ENCODE data around the gene SLC4A5.

SLC4A5 gene

DNA sequence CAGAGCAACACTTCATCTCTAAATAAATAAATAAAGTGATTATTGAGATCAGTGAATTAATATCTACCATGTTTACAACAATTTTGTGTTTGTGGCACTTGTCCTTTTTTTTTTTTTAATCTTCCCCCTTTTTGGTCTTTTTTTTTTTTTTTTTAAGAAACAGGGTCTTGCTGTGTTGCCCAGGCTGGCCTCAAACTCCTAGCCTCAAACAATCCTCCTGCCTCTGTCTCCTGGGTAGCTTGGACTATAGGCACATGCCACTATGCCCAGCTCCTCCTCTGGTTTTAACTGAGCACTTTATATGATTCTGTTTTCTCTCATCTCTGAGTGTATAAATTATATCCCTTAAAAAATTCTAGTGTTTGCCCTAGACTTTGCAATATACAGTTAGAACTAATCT is 30.3 kb downstream of the SLC4A5 start:
- no peak for DNase-seq

DNA sequence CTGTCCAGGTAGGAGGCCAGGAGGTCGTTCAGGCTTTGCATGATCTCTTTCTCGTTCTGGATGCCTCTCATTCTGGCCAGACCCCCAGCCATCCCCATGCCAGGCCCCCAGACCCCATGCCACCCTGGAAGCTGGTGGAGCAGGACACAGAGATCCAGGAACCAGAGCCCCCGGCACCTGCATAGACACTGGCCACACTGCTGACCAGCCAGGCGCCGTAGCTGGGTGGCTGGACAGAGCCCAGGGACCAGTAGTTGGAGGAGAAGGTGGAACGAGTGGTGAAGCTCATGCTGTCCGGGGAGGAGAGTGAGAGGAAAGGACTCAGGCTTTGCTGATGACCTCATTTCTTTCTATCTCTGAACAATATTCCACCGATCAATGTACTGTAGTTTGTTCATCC is 35.5 kb downstream of the SLC4A5 start:
- no peak for DNase-seq

DNA sequence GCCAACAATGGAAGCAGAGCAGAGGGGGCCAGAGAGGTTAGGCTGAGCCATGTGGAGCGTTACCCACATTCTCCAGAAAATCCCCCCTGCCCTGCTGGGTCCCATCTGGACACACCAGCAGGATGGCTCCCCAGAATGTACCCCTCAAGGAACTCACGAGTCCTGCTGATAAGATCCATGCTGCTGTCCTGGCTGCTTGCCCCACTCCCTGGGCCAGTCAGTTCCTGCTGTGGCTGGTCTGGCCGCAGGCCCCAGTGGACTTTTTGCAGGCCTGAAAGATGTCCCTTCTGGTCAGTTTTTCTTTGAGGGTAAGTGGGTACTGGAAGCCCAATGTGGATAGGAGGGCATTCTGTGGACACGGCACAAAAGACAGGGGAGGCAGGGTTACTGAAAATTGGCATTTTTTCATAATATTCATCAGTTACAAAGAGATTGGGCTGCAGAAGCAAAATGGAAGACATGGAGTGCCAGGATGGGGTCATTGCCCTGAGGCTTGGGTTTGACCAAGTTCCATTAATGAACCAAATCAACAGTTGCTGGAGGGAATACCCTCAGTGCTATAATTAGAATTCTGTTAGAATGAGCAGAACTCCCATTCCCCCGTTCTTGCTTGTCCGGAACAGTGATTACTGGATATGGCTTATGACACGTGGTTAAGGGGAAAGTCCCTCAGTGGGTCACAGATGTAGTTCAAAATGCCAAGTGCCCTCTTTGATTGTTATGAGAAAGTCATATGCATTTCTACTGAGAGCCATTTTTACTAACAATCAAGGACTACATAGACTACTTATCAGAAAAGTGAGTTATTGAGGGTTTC is 38.7 kb downstream of the SLC4A5 start:
- DNase-seq = peak in 2 of 3 donors; percentile 3 to 24

DNA sequence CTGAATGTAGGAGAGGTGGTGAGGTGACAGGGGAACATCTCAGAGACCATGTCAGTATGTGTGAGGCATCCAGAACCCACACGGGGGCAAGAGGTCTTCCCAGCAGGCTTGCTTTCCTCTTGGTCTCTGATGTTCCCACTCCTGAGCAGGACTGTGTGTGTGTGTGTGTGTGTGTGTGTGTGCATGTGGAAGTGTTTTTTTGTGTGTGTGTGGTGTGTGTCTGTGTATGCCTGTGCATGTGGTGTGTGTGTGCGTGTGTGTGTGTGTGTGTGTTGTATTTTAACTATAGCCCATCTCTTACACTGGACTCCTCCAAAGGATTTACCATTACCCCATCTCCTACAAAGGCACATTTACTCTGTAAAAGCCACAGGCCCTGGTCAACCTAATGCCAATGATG is 40.4 kb downstream of the SLC4A5 start:
- DNase-seq = no peak

DNA sequence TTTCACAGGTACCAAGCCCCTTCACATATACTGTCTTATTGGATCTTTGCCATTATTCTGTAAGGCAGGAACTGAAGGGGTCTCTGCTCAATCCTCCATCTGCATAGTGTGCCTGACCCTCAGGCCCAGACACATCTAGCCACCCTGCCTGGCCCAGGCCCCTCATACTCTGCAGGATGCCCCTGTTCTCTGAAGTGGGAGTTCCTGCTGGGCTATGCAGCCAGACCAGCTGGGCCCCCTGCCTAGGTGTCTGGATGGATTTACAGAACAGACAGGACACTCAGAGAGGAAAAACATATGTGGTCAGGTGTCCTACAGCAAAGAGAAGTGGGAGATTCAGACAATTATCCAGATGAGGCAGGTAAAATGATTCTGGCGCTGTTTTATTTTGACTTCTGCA is 42.0 kb downstream of the SLC4A5 start:
- DNase-seq = no peak

DNA sequence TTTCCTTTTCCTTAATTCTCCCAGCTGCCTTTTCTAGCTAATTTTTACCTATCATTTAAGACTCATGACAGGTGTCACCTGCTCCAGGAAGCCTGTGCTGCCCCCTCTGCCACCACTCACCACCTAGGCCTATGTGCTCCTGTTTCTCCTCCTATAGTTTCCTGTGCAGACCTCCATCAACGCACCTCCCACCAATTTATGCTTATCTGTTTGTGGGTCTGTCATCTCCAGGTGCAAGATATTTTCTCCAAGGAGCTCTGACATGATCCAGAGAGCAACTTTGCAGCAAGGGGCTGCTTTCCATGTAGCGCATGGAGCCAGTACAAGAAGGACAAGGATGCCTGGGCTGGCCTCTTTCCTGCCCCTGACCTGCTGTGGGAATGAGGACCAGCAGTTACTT is 42.7 kb downstream of the SLC4A5 start:
- DNase-seq = no peak

DNA sequence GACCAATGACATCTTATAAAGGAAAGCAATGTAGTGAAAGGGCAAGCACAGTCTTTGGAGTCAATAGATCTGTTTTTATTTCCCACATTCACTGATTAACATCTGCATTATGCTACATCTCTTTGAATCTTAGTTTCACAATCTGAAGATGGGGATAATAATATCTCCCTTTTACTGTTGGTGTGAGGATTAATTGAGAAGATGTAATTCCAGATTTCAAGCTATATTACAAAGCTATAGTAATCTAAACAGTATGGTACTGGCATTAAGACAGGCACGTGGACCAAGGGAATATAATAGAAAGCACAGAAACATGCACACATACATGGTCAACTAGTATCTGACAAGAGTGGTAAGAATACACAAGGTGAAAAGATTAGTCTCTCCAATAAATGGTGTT is 45.3 kb downstream of the SLC4A5 start:
- DNase-seq = no peak

DNA sequence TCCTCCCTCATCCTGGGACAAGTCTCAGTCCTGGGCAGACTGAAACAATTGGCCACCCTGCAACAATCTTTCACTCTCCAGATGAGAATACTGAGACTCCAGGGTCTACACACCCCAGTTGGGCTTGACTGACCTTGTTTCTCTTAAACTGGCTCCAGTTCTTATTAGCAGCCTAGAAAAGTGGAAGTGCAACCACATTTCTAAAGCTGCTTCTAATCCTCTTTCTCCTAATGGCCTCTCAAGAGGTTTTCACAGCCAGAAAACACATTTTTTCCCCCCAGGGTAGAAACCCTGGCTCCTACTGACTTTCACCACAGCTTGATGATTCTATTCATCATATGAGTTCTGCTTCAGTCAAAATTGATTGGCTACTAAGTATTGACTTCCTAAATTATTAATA is 45.8 kb downstream of the SLC4A5 start:
- no peak for DNase-seq

DNA sequence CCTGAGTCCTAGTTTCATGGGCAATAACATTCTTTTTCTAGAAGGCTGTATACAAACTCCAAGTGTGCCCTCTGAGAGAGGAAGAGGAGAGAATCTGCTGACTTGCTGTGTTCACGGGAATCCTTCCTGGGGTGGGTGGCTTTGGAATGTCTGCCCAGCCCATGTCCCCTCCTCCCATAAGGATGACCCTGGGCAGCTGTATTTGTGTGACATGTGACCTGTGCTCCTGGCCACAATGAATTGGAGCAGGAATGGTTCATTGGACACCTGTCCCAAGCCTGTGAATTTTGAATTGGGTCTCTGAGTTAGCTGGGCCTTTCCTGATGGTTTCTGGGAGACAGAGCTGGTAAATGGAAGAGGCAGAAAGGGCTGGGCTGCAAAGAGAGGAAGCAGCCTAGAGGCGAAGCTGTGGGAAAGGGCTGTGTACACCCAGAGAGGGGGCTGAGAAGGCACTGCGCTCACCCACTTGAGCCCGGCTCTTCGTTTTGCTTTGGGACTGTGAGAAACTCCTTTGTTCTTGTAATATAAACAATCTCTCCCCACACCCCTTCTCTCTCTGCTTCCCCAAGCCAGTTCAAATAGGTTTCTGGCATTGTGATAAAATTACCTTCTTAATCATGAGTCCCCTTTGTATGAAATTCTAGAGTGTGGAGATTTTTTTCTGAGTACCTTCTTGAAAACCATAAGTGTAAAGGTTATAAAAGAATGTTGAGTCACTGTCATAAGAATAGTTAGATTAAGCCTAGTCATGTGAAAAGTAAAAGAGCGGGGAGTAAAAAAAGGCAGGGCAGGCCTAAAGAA is 49.8 kb downstream of the SLC4A5 start:
- no peak for DNase-seq

DNA sequence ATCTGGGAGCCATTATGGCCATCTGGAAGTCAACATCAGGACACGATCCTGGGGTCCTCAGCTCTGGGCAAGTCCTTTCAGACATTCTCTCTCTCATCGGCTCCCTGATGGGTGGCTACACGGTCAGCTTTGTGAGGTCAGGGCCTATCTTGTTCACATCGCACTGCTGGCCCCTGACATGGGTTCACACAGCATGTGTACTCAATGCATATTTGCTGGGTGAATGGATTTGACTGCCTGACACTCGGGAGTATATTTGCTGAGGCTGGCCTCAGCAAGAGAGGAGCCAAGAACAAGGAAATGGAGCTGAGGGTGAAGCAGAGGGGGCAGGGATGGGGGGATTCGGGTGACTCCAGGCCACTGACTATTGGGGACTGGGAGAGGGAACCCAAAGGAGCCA is 50.5 kb downstream of the SLC4A5 start:
- no peak for DNase-seq

DNA sequence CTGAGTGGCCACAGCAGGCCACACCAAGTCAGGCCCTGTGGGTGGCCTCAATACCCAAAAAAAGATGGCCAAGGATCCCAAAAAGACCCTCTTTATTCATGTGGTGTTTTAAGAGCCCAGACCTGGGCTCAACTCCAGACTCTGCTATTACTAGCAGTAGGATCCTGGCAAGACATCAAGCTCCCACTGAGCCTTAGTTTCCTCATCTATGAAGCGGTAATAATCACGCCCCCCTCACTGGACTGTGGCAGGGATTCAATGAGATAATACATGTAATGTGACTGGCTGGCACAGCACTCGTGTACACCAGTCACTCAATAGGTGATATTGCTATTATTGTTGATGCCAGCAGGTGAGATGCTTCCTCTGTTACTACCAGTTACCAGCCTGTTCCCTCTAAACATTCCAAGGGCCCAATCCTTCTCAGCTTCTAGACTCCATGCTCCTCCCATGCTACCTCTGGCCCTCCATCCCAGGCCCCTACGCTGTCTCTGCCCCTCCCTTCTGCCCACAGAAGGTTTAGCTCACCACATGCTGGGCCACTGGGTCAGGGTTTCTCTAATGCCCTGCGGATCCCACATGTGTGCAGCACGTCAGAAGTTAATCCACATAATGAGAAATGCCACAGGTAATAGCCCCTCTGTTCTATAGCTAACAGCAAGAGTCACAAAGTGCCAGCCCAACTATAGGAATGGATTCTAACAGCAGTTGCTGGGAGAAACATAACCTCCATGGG is 51.2 kb downstream of the SLC4A5 start:
- no peak for DNase-seq

DNA sequence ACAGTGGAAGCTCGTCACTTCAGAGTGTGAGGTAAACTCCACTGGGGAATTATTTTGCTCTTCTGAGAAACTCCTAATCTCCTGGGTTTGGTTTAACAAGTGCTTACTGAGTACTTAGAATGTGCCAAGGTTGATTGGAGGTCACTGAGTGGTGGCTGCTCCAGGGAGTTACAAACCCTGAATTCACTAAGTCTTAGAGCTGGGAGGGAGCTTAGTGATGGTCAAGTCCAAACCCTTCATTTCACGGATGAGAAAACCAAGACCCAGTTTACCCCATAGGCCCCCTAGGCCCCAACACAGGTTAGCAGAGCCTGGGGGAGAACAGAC is 52.0 kb downstream of the SLC4A5 start:
- no peak for DNase-seq

DNA sequence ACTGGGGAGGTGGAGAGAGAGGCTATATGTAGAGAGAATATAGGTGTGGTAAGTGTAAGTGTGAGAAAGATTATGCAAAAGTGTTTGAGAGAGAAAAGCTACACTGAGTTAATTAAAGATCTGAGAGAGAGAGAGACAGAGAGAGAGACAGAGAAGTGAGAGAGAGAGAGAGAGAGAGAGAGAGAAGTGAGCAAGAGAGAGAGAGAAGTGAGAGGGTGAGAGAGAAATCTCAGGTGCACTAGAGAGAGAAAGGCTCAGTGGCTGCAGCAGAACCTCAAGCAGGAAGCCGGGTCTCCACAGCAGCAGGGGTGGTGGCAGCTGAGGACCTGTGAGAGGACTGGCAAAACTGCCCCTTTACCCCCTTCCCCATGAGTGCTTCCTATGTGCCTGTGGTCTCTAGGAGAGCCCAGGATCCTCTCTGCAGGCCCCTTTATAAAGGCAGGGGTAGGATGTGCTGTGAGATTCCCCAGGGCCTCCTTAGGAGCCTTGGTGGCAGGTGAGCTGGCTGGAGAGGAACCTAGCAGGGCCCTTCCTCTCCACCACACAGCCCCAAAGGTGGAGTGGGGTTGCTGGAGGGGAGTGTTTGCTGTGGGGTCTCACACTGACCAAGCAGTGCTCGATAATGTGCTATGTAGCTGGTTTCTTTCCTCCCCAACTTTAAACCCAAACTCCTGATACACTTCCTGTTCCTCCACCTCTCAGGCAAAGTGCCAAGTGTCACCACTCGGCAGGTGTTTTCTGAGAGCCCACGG is 52.6 kb downstream of the SLC4A5 start:
- DNase-seq = no peak

DNA sequence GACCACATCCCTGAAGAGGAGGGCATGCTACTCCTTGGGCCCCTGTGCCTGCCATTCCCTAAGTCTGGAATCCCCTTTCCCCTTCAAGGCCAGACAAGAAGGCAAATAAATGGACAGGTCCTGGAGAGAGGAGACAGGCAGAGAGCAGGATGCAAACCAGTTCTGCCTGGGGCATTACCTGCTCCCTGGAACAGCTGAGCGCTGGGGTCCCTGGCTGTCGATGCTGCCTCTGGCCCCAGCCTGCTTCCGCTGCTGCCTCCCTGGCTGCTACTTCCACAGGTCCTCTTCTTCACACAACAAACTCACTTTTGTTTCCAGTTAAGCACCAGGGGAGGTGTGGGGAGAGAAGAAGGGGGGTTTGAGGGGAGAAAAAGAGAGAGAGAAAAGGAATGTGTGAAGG is 53.1 kb downstream of the SLC4A5 start:
- no peak for DNase-seq

DNA sequence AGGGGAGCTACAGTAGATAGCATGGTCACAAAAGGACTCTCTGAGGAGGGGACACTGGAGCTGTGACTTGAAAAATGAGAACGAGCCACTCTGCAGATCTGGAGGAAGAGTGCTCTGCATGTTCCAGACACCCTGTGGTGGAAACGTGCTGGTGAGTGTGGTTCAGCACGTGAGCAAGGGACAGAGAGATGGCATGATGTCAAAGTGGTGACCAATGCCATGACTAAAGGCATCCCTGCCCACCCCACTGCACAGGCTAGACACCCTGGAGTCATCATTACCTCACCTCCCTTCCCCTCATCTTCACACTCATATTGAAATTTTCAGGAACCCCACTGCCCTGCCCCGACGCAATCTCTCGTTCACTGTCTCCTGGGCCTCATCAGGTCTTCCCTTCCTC is 56.5 kb downstream of the SLC4A5 start:
- peak in 1 of 3 donors; percentile 1 for DNase-seq

DNA sequence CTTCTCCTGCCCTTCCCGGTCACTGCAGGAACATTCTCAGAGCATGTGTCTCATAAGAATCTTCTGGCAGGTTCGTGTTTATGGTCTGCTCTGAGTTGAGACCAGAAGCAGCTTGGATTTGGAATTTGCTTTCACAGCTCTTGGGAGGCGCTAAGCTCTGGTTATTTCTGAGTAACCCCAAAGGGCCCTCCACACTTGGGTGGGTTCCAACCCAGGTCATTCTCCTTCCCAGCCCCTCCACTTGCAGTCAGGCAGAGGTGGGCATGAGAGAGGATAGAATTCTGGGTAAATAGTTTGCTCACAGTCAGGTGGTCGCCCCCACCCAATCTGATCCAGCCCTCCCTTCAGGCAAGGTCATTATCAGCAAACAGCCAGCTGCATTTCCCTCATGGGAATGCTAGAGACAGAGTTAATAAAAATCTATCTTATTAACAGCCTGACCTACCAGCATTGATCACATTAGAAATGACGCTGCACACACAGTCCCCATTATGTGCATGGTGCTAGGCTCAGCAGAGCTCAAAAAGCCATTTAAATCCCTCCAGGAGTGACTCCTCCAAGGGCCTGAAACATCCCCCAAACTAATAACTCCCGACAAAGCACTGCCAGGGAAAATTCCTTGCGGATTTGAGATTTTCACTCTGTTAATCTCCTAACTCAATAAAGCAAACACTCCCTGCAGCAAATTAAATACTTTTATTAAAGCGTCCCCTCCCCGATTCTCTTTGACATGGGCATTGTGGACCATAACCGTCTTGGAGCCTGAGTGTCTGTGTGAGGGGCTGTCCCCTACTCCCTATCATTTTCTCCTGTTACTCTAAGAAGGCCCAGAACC is 61.9 kb downstream of the SLC4A5 start:
- DNase-seq = no peak

DNA sequence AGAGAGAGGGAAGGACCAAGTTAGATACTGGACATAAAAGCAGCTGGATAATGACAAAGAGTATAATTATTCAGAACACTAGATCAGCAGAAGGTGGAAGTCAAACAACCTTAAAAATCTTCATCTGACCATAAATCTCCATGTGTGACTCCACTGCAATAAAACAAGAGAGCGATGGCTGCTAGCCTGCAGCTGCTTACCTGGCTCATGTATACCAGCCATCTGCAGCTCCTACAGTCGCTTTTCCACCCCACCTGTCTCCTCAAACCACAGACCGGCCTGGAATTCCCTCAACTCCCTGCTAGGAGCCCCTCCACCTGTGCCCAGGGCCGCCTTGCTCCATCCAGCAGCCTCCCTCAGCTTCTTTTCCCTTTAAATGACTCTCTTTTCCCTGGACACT is 64.5 kb downstream of the SLC4A5 start:
- DNase-seq = no peak

DNA sequence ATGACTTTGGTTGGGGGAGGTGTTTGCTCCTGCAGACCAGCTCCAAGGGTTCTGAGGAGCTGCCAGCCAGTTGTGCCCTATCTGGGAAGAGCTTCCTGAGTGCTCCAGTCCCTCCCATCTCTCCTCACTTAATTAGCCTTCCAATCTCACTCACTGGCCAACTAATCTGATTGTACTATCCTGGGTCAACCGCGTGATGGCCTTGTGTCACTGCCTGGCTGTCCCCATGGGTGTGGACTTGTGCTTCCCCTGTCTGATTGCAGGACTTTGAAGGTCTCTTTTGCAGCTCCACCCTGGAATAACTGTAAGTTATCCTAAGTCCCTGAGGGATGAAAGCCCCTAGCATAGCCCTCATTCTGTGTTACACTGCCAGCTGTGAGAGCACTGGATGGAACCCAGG is 65.0 kb downstream of the SLC4A5 start:
- no peak for DNase-seq

DNA sequence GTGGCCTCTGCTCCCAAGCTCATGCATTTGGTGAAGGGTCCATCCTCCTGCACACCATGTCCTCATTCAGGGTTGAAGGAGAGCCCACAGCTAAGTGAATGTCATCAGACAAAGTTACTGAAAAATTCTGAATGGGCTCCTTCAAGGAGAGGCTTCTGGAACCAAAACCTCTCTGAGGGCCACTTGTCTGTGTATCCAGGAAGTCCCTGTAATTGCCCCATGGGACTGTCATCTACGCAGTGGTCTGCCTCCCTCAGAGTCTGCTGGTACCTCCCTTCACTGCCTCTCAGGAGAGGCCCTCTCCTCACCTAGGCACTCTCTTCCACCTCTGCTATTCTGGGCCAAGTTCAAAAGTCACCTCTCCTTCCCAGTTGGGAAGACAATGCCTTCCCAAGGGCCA is 68.0 kb downstream of the SLC4A5 start:
- DNase-seq = no peak

DNA sequence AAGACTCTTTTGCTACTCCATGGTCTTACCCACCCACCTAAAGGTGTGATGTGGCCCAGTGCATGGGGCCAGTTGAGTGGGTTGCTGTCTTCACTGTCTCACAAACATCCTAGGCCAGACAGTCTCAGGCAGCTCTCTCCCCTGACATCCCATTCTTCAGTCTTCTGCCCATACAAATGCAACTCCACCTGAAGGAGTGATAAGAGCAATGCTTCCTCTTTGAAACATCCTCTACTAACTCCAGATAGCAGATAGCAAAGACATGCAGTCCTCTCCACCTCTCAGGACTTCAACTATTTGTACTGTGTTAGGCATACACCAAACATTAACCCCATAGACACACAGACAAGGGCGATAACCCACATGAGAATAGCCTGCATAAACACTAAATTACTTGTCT is 73.5 kb downstream of the SLC4A5 start:
- no peak for DNase-seq

DNA sequence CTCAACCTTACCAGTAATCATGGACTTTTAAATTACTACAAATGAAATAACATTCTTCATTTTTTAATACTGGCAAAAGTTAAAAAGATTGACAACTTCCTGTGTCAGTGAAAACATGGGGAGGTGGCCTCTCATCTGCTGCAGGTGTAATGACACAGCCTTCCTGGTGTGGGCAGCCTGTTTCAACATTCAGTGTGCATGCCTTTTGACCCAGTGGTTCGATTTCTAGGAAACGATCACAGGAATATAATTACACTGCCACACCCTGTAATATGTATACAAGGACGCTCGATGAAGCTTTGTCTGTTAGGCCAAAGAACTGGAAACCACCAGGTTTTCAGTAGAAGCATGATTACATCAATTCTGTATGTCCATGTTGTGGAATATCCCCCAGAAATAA is 76.1 kb downstream of the SLC4A5 start:
- DNase-seq = no peak

DNA sequence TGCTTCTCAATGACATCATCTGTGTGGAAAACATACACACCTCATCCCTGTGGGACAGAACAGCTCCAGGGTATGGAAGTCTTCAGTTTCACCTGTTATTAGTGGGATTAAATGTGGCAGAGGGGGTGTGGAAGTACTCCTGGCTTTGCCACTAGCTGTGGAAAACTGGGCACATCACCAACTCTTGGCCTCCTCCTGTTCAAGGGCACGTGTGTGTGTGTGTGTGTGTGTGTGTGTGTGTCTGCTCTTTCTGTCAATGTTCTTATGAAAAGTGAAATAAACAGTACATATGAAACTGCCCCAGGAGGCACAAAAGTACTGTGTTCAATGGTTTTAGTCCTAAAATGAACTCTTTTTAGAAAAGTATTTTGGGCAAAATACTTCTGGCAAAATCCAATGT is 78.9 kb downstream of the SLC4A5 start:
- DNase-seq = no peak

All from suppressor macrophage treated with lipopolysaccharide for 1 hour (primary cell).